Stimulated activated CD4-positive, alpha-beta T cell treated with anti-CD3 and anti-CD28 coated beads, Interleukin-1b, Interleukin-23, amount 100 ng/mL, for 1 hour (primary cell): Measurements from ENCODE around the gene RBP3.

Experiments
- DNase-seq, 2 donors: peaks; one replicate each; pipeline ENCODE4 v3.0.0-alpha.2; 2020; ENCODE audit warnings: low read depth in 2 of 2

Gene RBP3

GRCh38 chr10:47357911-47358310 lies 9.7 kb downstream of the RBP3 start:
- no peak for DNase-seq

DNA sequence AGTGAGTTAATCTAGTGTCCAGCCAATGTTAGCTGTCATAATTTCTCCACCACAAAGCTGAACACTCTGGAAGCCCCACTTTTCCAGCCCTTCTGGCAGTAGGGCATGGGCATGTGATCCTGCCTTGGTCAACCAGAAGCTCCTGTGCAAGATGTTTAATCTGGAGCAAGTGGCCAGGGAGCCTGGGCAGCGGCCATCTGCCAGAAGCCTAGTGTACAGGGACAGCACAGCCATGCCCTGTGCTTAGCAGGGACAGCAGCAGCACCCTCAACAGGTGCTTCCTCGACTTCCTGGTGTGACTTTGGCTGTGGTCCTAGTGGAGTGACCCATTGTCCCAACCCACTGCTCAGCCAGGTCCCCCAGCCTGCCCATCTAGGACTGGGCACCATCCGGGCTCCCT lies 10.3 kb downstream of the RBP3 start:
- DNase-seq, result no peak

GRCh38 chr10:47359101-47359500 lies 10.9 kb downstream of the RBP3 start:
- DNase-seq, result no peak

- no peak for DNase-seq
Observed at GRCh38 chr10:47359626-47360418, 11.7 kb downstream of the RBP3 start.

GRCh38 chr10:47360419-47361040 lies 12.4 kb downstream of the RBP3 start:
- no peak for DNase-seq

- DNase-seq, result no peak
Observed at GRCh38 chr10:47361293-47361692, 13.1 kb downstream of the RBP3 start.

DNA sequence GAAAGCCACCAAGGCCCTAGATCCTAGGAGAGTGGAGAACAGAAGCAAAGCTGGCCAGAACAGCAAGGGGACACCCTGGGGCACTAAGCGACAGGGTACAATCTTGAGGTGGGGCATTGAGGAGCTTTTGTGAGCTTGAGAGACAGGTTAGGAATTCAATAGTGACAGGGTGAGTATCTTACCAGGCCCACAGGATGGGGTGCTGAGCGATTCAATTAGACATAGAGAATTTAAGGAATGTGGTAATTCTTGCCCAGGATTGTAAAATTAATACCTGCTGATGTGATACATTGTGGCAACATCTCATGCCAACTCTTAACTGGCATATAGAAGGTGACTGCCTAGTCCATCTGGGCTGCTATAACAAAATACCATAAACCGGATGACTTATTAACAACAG lies 14.0 kb downstream of the RBP3 start:
- no peak for DNase-seq

- DNase-seq, result no peak
Observed at GRCh38 chr10:47363781-47364180, 15.6 kb downstream of the RBP3 start.

DNA sequence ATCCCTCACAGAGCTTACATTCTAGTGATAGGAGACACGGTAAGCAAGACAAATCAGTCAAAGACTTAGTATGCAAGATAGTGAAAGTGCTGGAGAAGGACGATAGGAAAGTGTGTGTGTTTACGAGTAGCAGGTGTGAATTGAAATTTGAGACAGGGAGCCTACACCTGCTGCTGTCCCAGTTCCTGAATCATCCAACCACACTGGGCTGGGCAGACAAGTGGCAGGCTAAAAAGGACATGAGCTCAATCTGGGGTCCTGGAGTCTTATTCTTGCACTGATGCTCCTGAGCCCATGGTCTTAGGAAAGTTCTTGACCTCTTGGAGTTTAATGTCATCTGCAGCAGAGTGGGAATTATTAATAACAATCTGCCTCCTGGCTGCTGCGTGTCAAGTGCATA lies 16.2 kb downstream of the RBP3 start:
- DNase-seq, result no peak

- DNase-seq, result no peak
Observed at GRCh38 chr10:47364911-47365310, 16.7 kb downstream of the RBP3 start.

DNA sequence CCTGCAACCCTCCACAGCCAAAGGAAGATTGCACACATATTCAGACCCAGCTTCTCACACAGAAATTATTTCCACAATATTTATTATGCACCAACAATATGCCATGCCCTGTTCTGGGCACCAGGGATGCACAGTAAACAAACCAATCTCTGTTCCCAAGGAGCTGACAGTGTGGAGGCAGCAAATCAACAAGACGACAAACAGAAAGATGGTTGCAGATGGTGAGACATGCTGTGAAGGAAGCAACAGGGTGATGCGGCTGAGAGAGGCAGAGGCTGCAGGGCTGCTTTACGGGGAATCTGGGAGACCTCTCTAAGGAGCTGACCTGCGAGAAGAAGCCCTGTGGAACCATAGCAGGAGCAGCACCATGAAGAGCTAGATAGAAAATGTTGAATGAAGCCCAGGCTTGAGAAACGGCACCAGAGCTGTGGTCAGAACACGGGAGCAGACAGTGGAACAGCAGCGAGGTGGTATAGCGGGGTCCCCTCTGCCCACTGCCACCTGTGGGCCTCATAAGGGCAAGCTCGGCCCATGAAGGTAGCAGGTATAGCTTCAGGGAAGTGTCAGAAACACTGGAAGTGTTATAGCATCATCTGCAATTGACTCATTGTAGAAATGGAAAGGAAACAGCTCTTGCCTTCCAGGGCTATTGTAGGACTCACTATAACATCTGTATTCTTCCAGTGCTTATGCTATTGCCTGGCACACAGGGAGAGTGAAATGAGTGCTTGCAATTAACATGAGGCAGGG lies 17.4 kb downstream of the RBP3 start:
- no peak for DNase-seq

DNA sequence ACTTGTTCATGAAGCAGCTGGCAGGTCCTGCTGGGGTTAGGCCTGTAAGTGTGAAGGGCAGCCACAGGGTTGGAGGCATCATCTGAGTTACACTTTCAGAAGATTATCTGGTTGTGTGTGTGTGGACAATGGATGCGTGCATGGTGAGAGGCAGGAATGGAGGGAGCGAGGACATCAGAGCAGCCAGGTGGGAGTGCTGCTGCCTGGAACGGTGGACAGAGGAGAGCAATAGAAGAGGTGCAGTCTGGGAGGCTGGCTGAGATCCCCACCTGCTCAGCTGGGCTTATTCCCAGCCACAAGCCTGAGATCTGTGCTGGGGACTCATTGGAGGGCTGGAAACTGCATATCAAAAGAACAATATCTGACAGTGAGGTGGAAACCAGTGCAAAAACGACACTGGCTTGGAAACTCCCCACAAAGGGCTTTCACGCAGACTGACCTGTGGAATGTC lies 18.0 kb downstream of the RBP3 start:
- no peak for DNase-seq

GRCh38 chr10:47366731-47367460 lies 18.7 kb downstream of the RBP3 start:
- no peak for DNase-seq

DNA sequence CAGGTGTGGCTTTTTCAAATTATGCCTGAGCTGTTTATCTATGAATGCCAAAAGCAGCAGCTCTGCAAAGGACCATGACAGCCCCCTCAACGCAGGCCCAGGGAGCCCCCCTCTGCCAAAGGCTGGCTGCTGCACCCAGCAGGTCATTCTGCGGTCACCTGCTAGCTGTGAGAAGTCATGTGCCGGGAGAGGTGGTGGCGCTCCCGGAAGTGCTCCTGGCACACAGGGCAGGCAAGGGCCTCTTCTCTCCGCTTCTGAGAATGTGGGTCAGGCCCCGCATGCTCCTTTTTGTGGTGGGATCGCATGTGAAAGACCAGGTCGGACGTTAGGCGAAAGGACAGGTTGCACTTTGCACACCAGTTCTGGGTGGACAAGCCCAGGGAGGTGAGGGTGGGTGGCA lies 19.5 kb downstream of the RBP3 start:
- DNase-seq, result no peak

GRCh38 chr10:47368431-47369180 lies 20.4 kb downstream of the RBP3 start:
- DNase-seq, result no peak

DNA sequence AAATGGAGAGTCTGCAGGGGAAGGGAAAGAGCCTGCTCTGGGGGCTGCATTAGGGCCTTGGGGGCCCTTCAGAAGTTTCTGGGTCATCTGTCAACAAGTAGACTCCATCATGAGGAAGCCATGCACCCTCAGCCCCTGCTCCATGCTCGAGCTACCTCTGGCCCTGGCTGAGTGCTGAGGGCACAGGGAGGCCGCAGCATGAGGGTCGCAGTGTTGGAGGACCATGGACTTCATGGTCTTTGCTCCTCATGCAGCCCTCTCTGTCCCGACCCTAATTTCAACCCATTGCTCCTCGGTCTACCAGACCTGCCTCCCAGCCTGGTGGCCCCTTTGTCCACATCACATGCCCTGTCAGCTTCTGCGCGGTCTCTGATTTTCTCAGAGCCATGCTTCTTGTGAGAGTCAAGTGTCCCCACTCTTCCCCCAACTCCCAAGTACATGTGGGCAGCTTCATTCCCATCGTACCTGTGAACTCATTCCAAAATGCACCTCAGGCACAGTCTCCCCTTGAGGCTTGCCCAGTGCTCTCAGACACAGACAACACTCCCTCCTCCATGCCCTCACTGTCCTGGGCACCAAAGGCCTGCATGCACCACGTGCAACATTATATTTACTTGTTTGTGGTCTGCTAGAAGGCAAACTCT lies 21.2 kb downstream of the RBP3 start:
- DNase-seq, result no peak

GRCh38 chr10:47370015-47370767 lies 22.0 kb downstream of the RBP3 start:
- no peak for DNase-seq

DNA sequence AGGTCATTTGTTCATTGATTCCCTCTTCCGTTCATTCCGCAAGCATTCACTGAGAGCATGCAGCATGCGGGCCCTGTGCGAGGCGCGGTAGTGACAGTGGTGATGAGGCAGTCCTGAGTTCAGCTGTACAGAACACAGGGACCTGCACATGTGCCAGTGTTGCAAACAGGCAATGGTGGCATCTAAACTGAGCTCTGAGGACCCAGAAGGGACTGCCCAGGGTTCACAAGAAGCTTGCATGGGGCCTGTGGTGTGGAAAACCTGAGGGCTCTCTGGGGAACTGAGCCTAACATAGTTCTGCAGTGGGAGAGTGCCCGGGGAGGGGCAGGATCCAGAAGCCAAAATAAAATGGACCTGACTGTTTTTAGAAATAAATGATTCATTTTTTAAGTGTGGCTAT lies 22.7 kb downstream of the RBP3 start:
- no peak for DNase-seq

DNA sequence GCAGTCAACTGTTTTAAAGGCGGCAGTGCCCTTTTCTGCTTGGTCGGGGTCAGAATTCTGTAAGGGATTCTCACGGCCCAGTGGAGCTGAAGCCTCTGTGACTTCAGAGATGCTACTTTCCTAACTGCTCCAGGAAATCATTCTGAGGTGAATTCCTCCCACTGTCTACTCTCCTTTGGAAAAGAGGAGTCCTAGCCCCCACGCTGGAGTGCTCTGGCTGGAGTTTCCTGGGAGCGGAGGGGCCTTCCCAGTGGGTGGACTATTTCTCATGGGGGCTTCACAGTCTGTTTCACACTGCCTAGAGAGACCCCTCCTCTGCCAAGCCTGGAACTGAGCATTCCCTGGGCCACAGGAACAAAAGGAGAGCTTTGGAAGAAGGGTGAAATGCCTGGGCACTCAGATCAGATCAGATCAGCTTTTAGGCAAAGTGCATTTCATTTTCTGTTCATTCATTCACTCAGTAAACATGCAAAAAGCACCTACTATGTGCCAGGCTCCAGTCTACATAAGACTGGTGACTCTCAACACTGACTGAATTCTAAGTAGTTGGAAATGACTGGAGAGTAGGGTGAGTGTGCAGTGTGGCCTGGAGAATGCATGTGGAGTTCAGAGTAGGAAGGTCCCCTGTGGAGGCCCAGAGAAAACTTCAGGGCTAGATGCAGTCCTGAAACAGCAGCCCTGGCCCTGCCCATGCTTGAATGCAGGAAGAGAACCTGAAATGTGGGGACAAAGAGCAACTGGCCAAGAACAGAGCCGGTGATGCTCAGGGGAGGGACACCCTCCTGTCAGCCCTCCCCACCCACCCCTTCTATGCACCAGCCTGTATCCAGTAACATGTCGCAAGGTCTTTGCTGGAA lies 23.7 kb downstream of the RBP3 start:
- DNase-seq, result no peak
